H9 (cell line): ENCODE results near the gene KIF21B. TPM values are rescaled to one million over a fixed set of nuclear protein-coding genes. Genes with fewer than 3 reads are reported as not detected.

Source experiments
- DNase-seq: peaks from one replicate; pipeline ENCODE4 v3.0.0-alpha.2; 2017
- H2AFZ ChIP-seq: one replicate; pipeline ENCODE4 v1.6.1; 2013; ENCODE audit warnings: mild to moderate bottlenecking, low read length, control low read depth, moderate library complexity
- H2AK5ac ChIP-seq: 2 replicates; pipeline ENCODE4 v1.6.1; 2013; ENCODE audit warnings: low read length, control low read depth, mixed read lengths; ENCODE audit not compliant: insufficient read length
- H2BK120ac ChIP-seq: one replicate; pipeline ENCODE4 v1.6.1; 2013; ENCODE audit warnings: low read depth, mild to moderate bottlenecking, low read length, control low read depth, inconsistent platforms; ENCODE audit not compliant: poor library complexity, severe bottlenecking
- H2BK12ac ChIP-seq: 2 replicates; pipeline ENCODE4 v1.6.1; 2013; ENCODE audit warnings: low read length, control low read depth, mixed read lengths, low read depth; ENCODE audit not compliant: insufficient read length
- H2BK15ac ChIP-seq: 2 replicates; pipeline ENCODE4 v1.6.1; 2013; ENCODE audit warnings: low read depth, low read length, control low read depth
- H2BK20ac ChIP-seq: one replicate; pipeline ENCODE4 v1.6.1; 2013; ENCODE audit warnings: low read depth, mild to moderate bottlenecking, low read length, control low read depth, inconsistent platforms; ENCODE audit not compliant: poor library complexity, severe bottlenecking
- H2BK5ac ChIP-seq: 2 replicates; pipeline ENCODE4 v1.6.1; 2013; ENCODE audit warnings: low read length, control low read depth, mixed read lengths; ENCODE audit not compliant: insufficient read length
- H3K14ac ChIP-seq: 2 replicates; pipeline ENCODE4 v1.6.1; 2013; ENCODE audit warnings: low read length, control low read depth; ENCODE audit not compliant: insufficient read depth
- H3K18ac ChIP-seq: 2 replicates; pipeline ENCODE4 v1.6.1; 2013; ENCODE audit warnings: low read depth, mild to moderate bottlenecking, mixed read lengths, low read length, control low read depth; ENCODE audit not compliant: insufficient read length
- H3K23ac ChIP-seq: 2 replicates; pipeline ENCODE4 v1.6.1; 2013; ENCODE audit warnings: low read length, control low read depth, mixed read lengths, low read depth; ENCODE audit not compliant: insufficient read length
- H3K23me2 ChIP-seq: 2 replicates; pipeline ENCODE4 v1.6.1; 2013; ENCODE audit warnings: low read depth, mild to moderate bottlenecking, mixed read lengths, low read length, control low read depth; ENCODE audit not compliant: insufficient read length, poor library complexity, severe bottlenecking
- H3K27ac ChIP-seq: 2 replicates; pipeline ENCODE4 v1.5.1; 2013; ENCODE audit warnings: low read length, control low read depth, mixed read lengths, low read depth; ENCODE audit not compliant: insufficient read length
- H3K27me3 ChIP-seq: 2 replicates; pipeline ENCODE4 v1.6.1; 2013; ENCODE audit warnings: low read length, control low read depth, inconsistent platforms; ENCODE audit not compliant: insufficient read depth
- H3K4ac ChIP-seq: 2 replicates; pipeline ENCODE4 v1.6.1; 2013; ENCODE audit warnings: low read depth, mild to moderate bottlenecking, control low read depth, inconsistent platforms, low read length, moderate library complexity
- H3K4me1 ChIP-seq: 2 replicates; pipeline ENCODE4 v1.6.1; 2013; ENCODE audit warnings: low read length, control low read depth, inconsistent platforms; ENCODE audit not compliant: insufficient read depth
- H3K4me2 ChIP-seq: 2 replicates; pipeline ENCODE4 v1.6.1; 2013; ENCODE audit warnings: low read length, control low read depth, mixed read lengths; ENCODE audit not compliant: insufficient read length, insufficient read depth
- H3K56ac ChIP-seq: 2 replicates; pipeline ENCODE4 v1.6.1; 2013; ENCODE audit warnings: low read depth, mild to moderate bottlenecking, mixed read lengths, low read length, control low read depth; ENCODE audit not compliant: insufficient read length
- H3K79me1 ChIP-seq: 2 replicates; pipeline ENCODE4 v1.6.1; 2013; ENCODE audit warnings: low read depth, mild to moderate bottlenecking, moderate library complexity, low read length, control low read depth, inconsistent platforms; ENCODE audit not compliant: insufficient read depth, poor library complexity, severe bottlenecking
- H3K79me2 ChIP-seq: 2 replicates; pipeline ENCODE4 v1.6.1; 2013; ENCODE audit warnings: low read length, control low read depth, inconsistent platforms; ENCODE audit not compliant: insufficient read depth
- H3K9ac ChIP-seq: 2 replicates; pipeline ENCODE4 v1.6.1; 2013; ENCODE audit warnings: low read length, control low read depth, mixed read lengths; ENCODE audit not compliant: insufficient read length; ENCODE audit errors: extremely low read depth
- H3K9me3 ChIP-seq: one replicate; pipeline ENCODE4 v1.6.1; 2013; ENCODE audit warnings: low read depth, low read length, inconsistent platforms; ENCODE audit not compliant: control insufficient read depth
- H3T11ph ChIP-seq: one replicate; pipeline ENCODE4 v1.6.1; 2013; ENCODE audit warnings: mild to moderate bottlenecking, low read length, control low read depth, inconsistent platforms
- H4K20me1 ChIP-seq: one replicate; pipeline ENCODE4 v1.6.1; 2013; ENCODE audit not compliant: control insufficient read depth, insufficient read length, insufficient read depth
- H4K5ac ChIP-seq: 2 replicates; pipeline ENCODE4 v1.6.1; 2013; ENCODE audit warnings: low read depth, mild to moderate bottlenecking, mixed read lengths, low read length, control low read depth; ENCODE audit not compliant: insufficient read length
- H4K8ac ChIP-seq: replicated peaks from 2 replicates; pipeline ENCODE4 v1.6.1; 2013; ENCODE audit warnings: low read length, control low read depth, mixed read lengths, low read depth; ENCODE audit not compliant: insufficient read length
- H4K91ac ChIP-seq: 2 replicates; pipeline ENCODE4 v1.6.1; 2013; ENCODE audit warnings: low read depth, mild to moderate bottlenecking, moderate library complexity, mixed read lengths, low read length, control low read depth; ENCODE audit not compliant: insufficient read length
- H3K27ac Mint-ChIP-seq, 3 experiments: 2 replicates in 2 of 3; 3 replicates in 1 of 3; pipeline ENCODE4 v1.8.0; 2020 to 2021; ENCODE audit warnings: mixed read lengths in 3 of 3, mild to moderate bottlenecking in 1 of 3, moderate library complexity in 1 of 3
- H3K27me3 Mint-ChIP-seq: 2 replicates; pipeline ENCODE4 v1.8.0; 2021; ENCODE audit warnings: low read depth, mild to moderate bottlenecking, moderate library complexity, mixed read lengths
- H3K36me3 Mint-ChIP-seq, 3 experiments: 2 replicates in 2 of 3; 3 replicates in 1 of 3; pipeline ENCODE4 v1.8.0; 2020 to 2021; ENCODE audit warnings: low read depth in 3 of 3, mixed read lengths in 3 of 3; ENCODE audit not compliant: insufficient read depth in 1 of 3
- H3K4me1 Mint-ChIP-seq, 2 experiments: 2 replicates each; pipeline ENCODE4 v1.8.0; 2020; ENCODE audit warnings: mixed read lengths in 2 of 2
- H3K4me3 Mint-ChIP-seq, 2 experiments: 2 replicates in 1 of 2; 3 replicates in 1 of 2; pipeline ENCODE4 v1.8.0; 2020 to 2021; ENCODE audit warnings: mild to moderate bottlenecking in 2 of 2, mixed read lengths in 2 of 2, moderate library complexity in 1 of 2
- H3K9me3 Mint-ChIP-seq, 2 experiments: 2 replicates in 1 of 2; 3 replicates in 1 of 2; pipeline ENCODE4 v1.8.0; 2020; ENCODE audit warnings: mild to moderate bottlenecking in 2 of 2, mixed read lengths in 2 of 2, moderate library complexity in 1 of 2
- CTCF ChIP-seq: fragments of 200-600 bp; sonication (generic); conservative IDR thresholded peaks from 3 replicates; pipeline ENCODE4 v1.8.0; 2021; ENCODE audit warnings: antibody characterized with exemption, mild to moderate bottlenecking
- WGBS: extraction: QIAGEN DNeasy Blood & Tissue Kit; methylation state at CpG from one replicate; pipeline ENCODE4 v1.1.7; 2013; ENCODE audit warnings: missing lambda C conversion rate, low lambda C conversion rate, mixed read lengths; ENCODE audit not compliant: insufficient read length; ENCODE audit errors: extremely low coverage; 5-methylcytosine and 5-hydroxymethylcytosine counted together
- total RNA-seq: library from RNA; stranded (reverse); gene quantifications from 2 replicates; pipeline ENCODE4 v1.2.1, GENCODE V29; 2021

The KIF21B gene
- total RNA-seq, 1 experiment from 2014 or later = 7.5 TPM

DNA sequence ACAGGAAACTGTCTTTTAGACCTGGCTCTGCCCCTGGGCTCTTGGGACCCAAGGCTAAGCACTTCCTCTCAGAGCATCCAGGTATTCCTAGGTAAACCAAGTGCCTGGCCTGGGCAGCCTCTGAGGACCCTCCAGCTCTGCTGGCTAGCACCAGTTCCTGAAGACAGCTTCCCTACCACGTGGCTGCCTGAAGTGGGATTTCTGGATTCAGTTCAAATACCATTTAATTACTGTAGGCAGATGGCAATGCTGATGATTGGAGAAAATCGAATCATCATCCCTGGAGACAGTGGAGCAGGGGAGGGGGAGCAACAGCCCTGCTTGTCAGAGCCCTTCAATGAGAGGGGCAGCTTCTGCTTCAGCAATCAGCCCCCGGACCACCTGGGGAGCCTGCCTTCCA lies 11.9 kb downstream of the KIF21B start:
- Mint-ChIP-seq H3K4me1 (peaks cover 32 to 36% of the 10 kb centered on the region in 2 experiments), H3K36me3 (no peaks in the 10 kb centered on the region; a peak in 1 of 7 replicates), H3K27me3 (no peaks in the 10 kb centered on the region; the same call in 1 of the 2 replicates), H3K9me3 (no peaks in the 10 kb centered on the region; a peak in 1 of 5 replicates), H3K4me3 (no peak overlapping the region), H3K27ac (no peak overlapping the region)
- TF ChIP-seq CTCF = no peak
- no peak overlapping the region for H4K5ac ChIP-seq
- no peak overlapping the region for H3K4me2 ChIP-seq
- H3K23ac ChIP-seq = no peak overlapping the region
- H2BK20ac ChIP-seq = no peak overlapping the region
- H3K18ac ChIP-seq = no peak overlapping the region
- H2AK5ac ChIP-seq = no peak overlapping the region
- H4K20me1 ChIP-seq = no peaks in the 10 kb centered on the region
- no peak overlapping the region for H3K56ac ChIP-seq
- no peak overlapping the region for H4K8ac ChIP-seq
- H2BK5ac ChIP-seq = no peak overlapping the region
- H3T11ph ChIP-seq = no peak overlapping the region
- no peak overlapping the region for H2BK120ac ChIP-seq
- no peak for DNase-seq
- H3K9ac ChIP-seq = no peak overlapping the region
- no peak overlapping the region for H4K91ac ChIP-seq
- H3K27ac ChIP-seq = no peak overlapping the region
- no peak overlapping the region for H3K14ac ChIP-seq
- H3K4ac ChIP-seq = no peak overlapping the region
- whole genome bisulfite sequencing = no CpG with 5 or more reads among the region's 3 CpGs
- H3K9me3 ChIP-seq = no peaks in the 10 kb centered on the region
- no peaks in the 10 kb centered on the region for H3K79me1 ChIP-seq
- peaks cover 1% of the 10 kb centered on the region; the same call in 1 of the 2 replicates for H3K79me2 ChIP-seq
- no peak overlapping the region for H2BK15ac ChIP-seq
- no peaks in the 10 kb centered on the region for H3K27me3 ChIP-seq
- H2AFZ ChIP-seq = no peak overlapping the region
- H3K4me1 ChIP-seq = 0 out of 2 replicates have a peak, but pooled peaks cover 3% of the 10 kb centered on the region
- no peak overlapping the region for H2BK12ac ChIP-seq
- no peaks in the 10 kb centered on the region for H3K23me2 ChIP-seq
